Body of pancreas (tissue), 4 donors: Measurements from ENCODE around the gene HOXC11. TPM values are rescaled to one million over a fixed set of nuclear protein-coding genes. Genes with fewer than 3 reads are reported as not detected.

Experiments used
- ATAC-seq: fragments of 150-250 bp; one replicate; pipeline ENCODE4 v1.9.1; 2016
- DNase-seq, 4 donors: peaks; one replicate each; pipeline ENCODE4 v3.0.0-alpha.2; 2019
- H3K27ac ChIP-seq, 4 donors: fragments of 200-600 bp; sonication (generic); 1 replicate in 3 of 4; 2 replicates in 1 of 4; pipeline versions ENCODE4 v1.5.1 to v1.6.1; 2016 to 2019; ENCODE audit warnings: mild to moderate bottlenecking in 1 of 4, mixed read lengths in 1 of 4, moderate library complexity in 1 of 4
- H3K27me3 ChIP-seq, 2 donors: fragments of 200-600 bp; sonication (generic); one replicate each; pipeline ENCODE4 v1.6.0; 2016; ENCODE audit warnings: mild to moderate bottlenecking in 1 of 2
- H3K36me3 ChIP-seq, 2 donors: fragments of 200-600 bp; sonication (generic); replicated peaks in 1 of 2; 2 replicates each; pipeline ENCODE4 v1.5.1; 2016; ENCODE audit warnings: low read depth in 2 of 2; ENCODE audit not compliant: insufficient read depth in 1 of 2
- H3K4me1 ChIP-seq: fragments of 200-600 bp; sonication (generic); one replicate; pipeline ENCODE4 v1.6.0; 2016
- H3K4me3 ChIP-seq, 2 donors: fragments of 200-600 bp; sonication (generic); 1 replicate in 1 of 2; 2 replicates in 1 of 2; pipeline ENCODE4 v1.5.1; 2016 to 2019
- H3K9me3 ChIP-seq, 3 donors: fragments of 200-600 bp; sonication (generic); 1 replicate in 2 of 3; 2 replicates in 1 of 3; pipeline ENCODE4 v1.5.1; 2016
- POLR2A ChIP-seq, 3 donors: fragments of 450-650 bp; IDR thresholded peaks; one replicate each; pipeline ENCODE4 v1.6.1; 2016; ENCODE audit warnings: antibody characterized with exemption in 3 of 3, mild to moderate bottlenecking in 2 of 3
- WGBS, 2 donors: methylation state at CpG; one replicate each; pipeline ENCODE4 v1.1.5; 2017; 5-methylcytosine and 5-hydroxymethylcytosine counted together
- intact Hi-C: fragments of 100-400 bp; cut with DNase I; formaldehyde crosslinking; loops from one replicate; pipeline ENCODE4 v1.15.1; 2023
- total RNA-seq, 2 donors: library from RNA; depleted of rRNA; stranded (reverse); fragments of >200 nt; gene quantifications; one replicate each; pipeline ENCODE4 v1.1.0, GENCODE V29; 2016
- TF ChIP-seq, protein P1 (sequence below), 7 experiments: fragments of 450-650 bp in 4 of 7; fragments of 200-600 bp in 3 of 7; sonication (generic) in 3 of 7; IDR thresholded peaks; one replicate each; pipeline ENCODE4 v1.5.1; 2016 to 2019; ENCODE audit warnings: antibody characterized with exemption in 7 of 7

The HOXC11 gene
- total RNA-seq, 2 donors from 2014 or later = not detected

GRCh38 chr12:53942467-53942997 is 30.4 kb upstream of the HOXC11 start:
- H3K9me3 ChIP-seq = no peaks in the 10 kb centered on the region
- no peaks in the 10 kb centered on the region for H3K36me3 ChIP-seq
- DNase-seq (no peak), ATAC-seq (no peak)
- intact Hi-C loops = no loop called here
- no peak overlapping the region for H3K4me3 ChIP-seq
- H3K4me1 ChIP-seq = peaks cover 22% of the 10 kb centered on the region
- 7 to 12% methylated on average over 2 of the region's 2 CpGs for WGBS, 2 donors
- TF ChIP-seq, protein P1, sequence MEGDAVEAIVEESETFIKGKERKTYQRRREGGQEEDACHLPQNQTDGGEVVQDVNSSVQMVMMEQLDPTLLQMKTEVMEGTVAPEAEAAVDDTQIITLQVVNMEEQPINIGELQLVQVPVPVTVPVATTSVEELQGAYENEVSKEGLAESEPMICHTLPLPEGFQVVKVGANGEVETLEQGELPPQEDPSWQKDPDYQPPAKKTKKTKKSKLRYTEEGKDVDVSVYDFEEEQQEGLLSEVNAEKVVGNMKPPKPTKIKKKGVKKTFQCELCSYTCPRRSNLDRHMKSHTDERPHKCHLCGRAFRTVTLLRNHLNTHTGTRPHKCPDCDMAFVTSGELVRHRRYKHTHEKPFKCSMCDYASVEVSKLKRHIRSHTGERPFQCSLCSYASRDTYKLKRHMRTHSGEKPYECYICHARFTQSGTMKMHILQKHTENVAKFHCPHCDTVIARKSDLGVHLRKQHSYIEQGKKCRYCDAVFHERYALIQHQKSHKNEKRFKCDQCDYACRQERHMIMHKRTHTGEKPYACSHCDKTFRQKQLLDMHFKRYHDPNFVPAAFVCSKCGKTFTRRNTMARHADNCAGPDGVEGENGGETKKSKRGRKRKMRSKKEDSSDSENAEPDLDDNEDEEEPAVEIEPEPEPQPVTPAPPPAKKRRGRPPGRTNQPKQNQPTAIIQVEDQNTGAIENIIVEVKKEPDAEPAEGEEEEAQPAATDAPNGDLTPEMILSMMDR (IDR thresholded peaks at IDR 0.05) = no peak
- TF ChIP-seq POLR2A (IDR thresholded peaks at IDR 0.05) = no peak
- peaks cover 0 to 30% of the 10 kb centered on the region in 2 donors for H3K27me3 ChIP-seq
- no peak overlapping the region for H3K27ac ChIP-seq

- intact Hi-C loops = no loop called here
- H3K9me3 ChIP-seq = no peaks in the 10 kb centered on the region
- WGBS, 2 donors = 8 to 18% methylated on average over 4 of the region's 4 CpGs
- H3K36me3 ChIP-seq = no peaks in the 10 kb centered on the region
- DNase-seq (no peak), ATAC-seq (no peak)
- H3K4me3 ChIP-seq = no peak overlapping the region
- no peak overlapping the region for H3K27ac ChIP-seq
- no peak for TF ChIP-seq POLR2A (IDR thresholded peaks at IDR 0.05)
- peaks cover 0 to 16% of the 10 kb centered on the region in 2 donors for H3K27me3 ChIP-seq
- H3K4me1 ChIP-seq = peaks cover 9% of the 10 kb centered on the region
Observed at GRCh38 chr12:53944209-53944608, 28.7 kb upstream of the HOXC11 start.

DNA sequence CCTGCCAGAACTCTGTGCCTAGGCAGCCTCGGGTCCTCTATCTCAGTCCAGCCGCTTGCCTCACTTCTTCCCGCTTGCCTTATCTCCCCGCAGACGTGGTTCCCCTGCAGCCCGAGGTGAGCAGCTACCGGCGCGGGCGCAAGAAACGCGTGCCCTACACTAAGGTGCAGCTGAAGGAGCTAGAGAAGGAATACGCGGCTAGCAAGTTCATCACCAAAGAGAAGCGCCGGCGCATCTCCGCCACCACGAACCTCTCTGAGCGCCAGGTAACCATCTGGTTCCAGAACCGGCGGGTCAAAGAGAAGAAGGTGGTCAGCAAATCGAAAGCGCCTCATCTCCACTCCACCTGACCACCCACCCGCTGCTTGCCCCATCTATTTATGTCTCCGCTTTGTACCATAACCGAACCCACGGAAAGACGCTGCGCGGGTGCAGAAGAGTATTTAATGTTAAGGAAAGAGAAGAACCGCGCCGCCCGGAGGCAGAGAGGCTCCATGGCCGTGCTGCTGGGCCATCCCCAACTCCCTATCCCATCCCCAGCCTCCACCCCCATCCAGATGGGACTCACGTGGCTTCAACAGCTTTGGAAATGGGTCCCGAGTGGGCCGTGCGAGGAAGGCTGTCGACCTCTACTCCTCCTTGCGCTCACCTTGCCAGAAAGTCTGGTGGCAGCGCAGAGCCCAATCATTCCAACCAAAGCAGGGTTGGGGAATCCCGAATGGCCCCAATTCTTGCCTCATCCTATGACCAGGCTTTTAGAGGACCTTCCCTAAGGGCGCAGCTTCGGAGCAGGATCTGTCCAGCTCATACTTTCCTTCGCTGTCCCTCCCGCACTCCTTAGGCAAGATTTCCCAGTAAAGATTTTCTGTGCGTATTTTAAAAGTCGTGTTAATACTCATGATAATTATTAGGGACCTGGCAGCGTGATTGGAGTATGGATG is 27.7 kb upstream of the HOXC11 start:
- H3K27ac ChIP-seq = no peak overlapping the region
- no peak for TF ChIP-seq POLR2A (IDR thresholded peaks at IDR 0.05)
- TF ChIP-seq, protein P1 (IDR thresholded peaks at IDR 0.05) = no peak
- no peak for DNase-seq
- no peaks in the 10 kb centered on the region for H3K36me3 ChIP-seq
- no peak for ATAC-seq
- no peaks in the 10 kb centered on the region for H3K9me3 ChIP-seq
- intact Hi-C loops = no loop called here
- H3K27me3 ChIP-seq = peaks cover 0 to 14% of the 10 kb centered on the region in 2 donors
- H3K4me1 ChIP-seq = peaks cover 5% of the 10 kb centered on the region
- no peak overlapping the region for H3K4me3 ChIP-seq
- 3 to 6% methylated on average over 49 to 51 of the region's 51 CpGs for WGBS, 2 donors

DNA sequence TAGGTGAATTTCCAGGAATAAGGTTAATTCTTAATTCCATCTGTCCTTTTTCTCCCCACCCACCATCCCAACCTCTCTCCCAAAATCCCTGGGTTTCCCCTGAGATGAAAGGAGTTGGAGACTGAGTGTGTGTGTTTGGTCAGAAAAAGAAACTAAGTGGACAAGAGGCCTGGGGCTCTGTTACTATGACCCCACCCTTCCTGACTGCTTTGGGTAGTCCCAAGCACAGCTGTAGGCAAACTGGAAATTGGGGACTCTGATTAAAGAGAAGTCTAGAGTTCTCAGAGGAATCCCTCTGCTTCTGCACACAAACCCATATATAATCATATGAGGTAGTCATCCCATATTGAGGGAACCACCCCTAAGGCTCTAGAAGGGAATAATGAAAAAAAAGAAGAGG is 25.2 kb upstream of the HOXC11 start:
- TF ChIP-seq, protein P1 (IDR thresholded peaks at IDR 0.05) = no peak
- no peak for TF ChIP-seq POLR2A (IDR thresholded peaks at IDR 0.05)
- intact Hi-C loops = no loop called here
- no peak overlapping the region for H3K4me3 ChIP-seq
- DNase-seq (no peak), ATAC-seq (no peak)
- no peaks in the 10 kb centered on the region for H3K36me3 ChIP-seq
- no peak overlapping the region for H3K27ac ChIP-seq
- peaks cover 3 to 32% of the 10 kb centered on the region in 2 donors for H3K27me3 ChIP-seq
- no peaks in the 10 kb centered on the region for H3K9me3 ChIP-seq
- peaks cover 15% of the 10 kb centered on the region for H3K4me1 ChIP-seq

DNA sequence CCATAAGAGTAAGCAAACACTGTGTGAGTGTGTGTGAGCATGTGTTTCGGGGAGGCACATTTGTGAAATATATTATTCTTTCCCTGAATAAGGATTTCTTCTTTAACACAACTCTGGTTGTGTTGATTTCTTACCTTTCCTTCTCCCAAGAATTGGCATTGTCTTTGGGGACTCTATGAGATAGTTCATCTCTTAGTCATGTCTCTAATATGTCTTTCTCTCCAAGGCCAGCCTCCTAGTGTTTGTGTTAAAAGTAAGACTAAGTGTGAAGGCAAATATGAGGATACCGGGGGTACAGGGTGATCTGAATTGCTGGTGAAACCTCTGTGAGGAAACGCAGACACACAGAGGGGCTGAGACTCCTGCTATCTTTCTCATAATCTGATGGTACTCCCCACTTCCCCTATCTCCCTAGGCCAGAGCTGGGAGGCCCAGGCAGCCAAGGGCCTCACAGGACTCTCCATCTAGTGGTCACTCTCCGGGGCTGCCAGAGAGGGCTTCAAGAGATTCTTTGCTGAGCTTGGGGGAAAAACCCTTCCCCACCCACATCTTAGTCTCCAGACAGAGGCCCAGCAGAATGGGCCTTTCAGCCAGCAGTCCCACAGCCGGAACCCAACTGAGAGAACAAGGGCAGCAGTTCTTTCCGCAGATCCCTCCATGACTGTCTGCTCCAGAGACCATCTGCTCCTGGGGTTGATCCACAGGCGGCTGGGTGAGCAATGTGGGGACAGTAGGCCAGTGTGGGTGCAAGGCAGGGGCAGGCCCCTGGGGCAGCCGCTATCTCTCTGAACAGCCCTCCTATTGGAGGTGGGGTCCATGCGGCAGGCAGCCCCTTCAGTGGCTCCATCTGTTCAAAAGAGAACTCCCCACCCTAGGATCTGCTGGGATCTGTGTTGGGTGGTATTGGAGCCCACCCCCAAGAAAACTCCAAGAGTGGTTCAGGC is 24.0 kb upstream of the HOXC11 start:
- no peaks in the 10 kb centered on the region for H3K9me3 ChIP-seq
- H3K36me3 ChIP-seq = no peaks in the 10 kb centered on the region
- peaks cover 3 to 44% of the 10 kb centered on the region in 2 donors for H3K27me3 ChIP-seq
- H3K4me3 ChIP-seq = no peak overlapping the region
- no peak for TF ChIP-seq POLR2A (IDR thresholded peaks at IDR 0.05)
- TF ChIP-seq, protein P1 (IDR thresholded peaks at IDR 0.05) = no peak
- DNase-seq (no peak), ATAC-seq (no peak)
- 40% methylated on average over 5 to 9 of the region's 9 CpGs for WGBS, 2 donors
- H3K4me1 ChIP-seq = peaks cover 20% of the 10 kb centered on the region
- H3K27ac ChIP-seq = no peak overlapping the region
- intact Hi-C loops = no loop called here
